Measurements from ENCODE around the gene DOCK10.

The DOCK10 gene

GRCh38 chr2:225009768-225010167 lies 32.5 kb downstream of the DOCK10 start:
- no peak for DNase-seq

DNA sequence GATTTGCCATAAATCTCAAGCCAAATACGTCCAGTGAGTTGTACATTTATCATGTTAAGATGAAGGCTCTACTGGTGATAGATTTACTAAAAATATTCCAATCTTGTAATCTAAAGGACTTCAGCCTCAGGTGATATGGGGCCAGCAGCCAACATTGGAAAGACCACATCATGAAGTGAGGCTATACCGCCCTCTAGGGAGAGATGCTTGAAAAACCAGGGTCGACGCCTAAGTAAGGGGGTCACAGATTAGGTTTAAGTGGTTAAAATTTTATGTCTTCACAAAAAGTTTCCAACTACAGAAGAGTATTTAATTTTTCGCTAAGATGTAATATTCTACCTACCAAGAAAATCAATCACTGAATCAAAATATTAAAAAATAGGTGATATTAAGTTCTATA lies 33.3 kb downstream of the DOCK10 start:
- no peak for DNase-seq

DNA sequence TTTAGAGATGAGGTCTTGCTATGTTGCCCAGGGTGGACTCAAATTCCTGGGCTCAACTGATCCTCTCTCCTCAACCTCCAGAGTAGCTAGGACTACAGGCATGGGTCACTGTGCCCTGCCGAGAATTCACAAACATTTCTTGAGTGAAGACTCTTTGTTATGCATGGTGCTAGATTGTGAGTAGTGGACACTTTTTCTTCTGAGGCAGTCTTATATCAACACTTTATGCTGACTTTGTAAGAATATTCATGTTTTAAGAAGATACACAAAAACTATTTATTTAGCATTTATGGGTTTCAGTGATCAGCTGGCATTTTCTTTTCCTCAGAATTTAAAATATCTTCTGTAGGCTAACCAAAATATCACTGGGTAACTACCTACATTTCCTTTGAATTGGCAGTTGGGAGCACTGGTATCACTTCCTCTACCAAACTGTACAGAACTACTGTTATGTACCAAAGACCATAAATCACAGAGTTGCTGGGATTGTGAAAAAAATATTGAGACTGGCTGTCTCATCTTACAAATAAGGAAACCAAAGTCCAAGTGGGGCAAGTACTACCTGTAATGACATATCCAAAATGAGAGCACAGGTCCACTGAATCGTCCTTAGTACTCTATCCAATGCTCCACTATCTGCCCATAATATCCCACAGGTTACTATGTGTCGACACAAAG lies 34.0 kb downstream of the DOCK10 start:
- no peak for DNase-seq

- DNase-seq, result no peak
These were observed 35.5 kb downstream of the DOCK10 start for GRCh38 chr2:225006730-225007129.

GRCh38 chr2:225004597-225004996 lies 37.7 kb downstream of the DOCK10 start:
- DNase-seq, result no peak

- no peak for DNase-seq
These were observed 39.6 kb downstream of the DOCK10 start for GRCh38 chr2:225002656-225003045.

- no peak for DNase-seq
These were observed 40.1 kb downstream of the DOCK10 start for GRCh38 chr2:225002039-225002655.

- no peak for DNase-seq
These were observed 42.5 kb downstream of the DOCK10 start for GRCh38 chr2:224999754-225000153.

DNA sequence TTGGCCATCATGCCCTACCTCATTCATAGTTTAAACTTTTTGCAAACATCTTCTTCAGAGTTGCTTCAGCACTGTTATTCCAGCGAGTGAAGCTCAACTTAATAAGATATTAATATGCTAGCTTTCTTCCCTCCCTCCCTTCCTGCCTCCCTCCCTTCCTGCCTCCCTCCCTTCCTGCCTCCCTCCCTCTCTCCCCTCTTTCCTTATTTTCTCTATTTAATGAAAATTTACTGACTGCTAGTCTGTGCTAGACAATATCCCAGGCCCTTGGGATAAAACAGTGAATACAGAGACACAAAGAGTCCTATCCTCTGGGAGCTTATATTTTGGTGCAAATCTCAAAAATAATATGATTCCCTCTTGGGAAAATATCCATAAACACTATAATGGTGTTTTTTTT lies 42.9 kb downstream of the DOCK10 start:
- DNase-seq, result no peak

GRCh38 chr2:224997802-224998201 lies 44.5 kb downstream of the DOCK10 start:
- DNase-seq, result no peak

DNA sequence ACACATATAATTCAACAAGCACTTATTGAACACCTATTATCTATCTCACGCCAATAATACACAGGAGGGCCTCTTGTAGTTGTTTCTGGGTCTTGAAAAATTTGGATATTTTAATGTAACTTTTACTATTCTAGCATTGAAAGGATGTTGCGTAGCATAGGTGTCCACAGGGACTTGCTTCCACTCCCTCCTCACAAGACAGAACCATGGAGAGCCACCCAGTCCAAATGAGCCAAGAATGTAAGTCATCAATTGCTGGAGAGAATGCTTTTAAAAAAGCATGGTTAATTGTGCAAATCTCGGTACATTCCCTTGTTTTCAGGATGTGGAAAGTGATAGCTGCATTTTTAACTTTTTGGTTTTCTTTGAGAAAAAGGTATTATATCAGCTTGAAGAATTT lies 46.8 kb downstream of the DOCK10 start:
- no peak for DNase-seq

GRCh38 chr2:224994242-224994823 lies 47.9 kb downstream of the DOCK10 start:
- no peak for DNase-seq

- no peak for DNase-seq
These were observed 51.6 kb downstream of the DOCK10 start for GRCh38 chr2:224990710-224991109.

DNA sequence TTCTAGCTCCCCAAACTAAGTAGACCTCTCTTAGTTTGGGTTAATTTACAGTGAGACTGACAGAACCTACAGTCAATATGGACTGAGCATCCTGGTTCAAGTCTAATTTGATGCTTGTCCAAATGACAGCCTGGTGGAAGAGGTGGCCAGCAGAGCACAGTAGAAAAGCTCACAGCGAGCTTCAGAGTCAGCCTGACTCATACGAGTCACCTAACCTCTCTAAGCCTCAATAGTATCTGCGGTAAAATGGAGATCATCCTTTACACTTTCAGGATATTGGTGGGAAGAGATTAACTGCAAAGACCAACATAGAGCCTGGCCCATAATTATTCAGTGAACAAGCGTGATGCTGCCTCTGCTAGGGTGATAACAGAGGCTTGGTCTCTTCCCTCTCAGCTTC lies 54.5 kb downstream of the DOCK10 start:
- no peak for DNase-seq

DNA sequence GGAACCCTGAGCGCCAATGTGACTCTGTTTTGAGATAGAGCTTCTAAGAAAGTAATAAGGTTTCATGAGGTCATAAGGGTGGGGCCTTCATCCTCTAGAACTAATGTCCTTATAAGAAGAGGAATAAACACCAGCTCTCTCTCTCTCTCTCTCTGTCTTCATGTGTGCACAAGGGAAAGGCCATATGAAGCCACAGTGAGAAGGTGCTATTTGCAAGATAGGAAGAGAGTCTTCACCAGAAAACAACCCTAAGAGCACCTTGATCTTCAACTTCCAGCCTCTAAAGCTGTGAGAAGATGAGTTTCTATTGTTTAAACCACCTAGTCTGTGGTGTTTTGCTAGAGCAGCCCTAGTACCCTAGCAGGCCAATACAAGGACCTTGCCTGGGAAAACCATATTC lies 55.8 kb downstream of the DOCK10 start:
- no peak for DNase-seq

GRCh38 chr2:224984637-224985036 lies 57.6 kb downstream of the DOCK10 start:
- DNase-seq, result no peak

- DNase-seq, result no peak
These were observed 58.3 kb downstream of the DOCK10 start for GRCh38 chr2:224983712-224984554.

GRCh38 chr2:224982910-224983711 lies 59.2 kb downstream of the DOCK10 start:
- no peak for DNase-seq

GRCh38 chr2:224982226-224982625 lies 60.0 kb downstream of the DOCK10 start:
- DNase-seq, result no peak

DNA sequence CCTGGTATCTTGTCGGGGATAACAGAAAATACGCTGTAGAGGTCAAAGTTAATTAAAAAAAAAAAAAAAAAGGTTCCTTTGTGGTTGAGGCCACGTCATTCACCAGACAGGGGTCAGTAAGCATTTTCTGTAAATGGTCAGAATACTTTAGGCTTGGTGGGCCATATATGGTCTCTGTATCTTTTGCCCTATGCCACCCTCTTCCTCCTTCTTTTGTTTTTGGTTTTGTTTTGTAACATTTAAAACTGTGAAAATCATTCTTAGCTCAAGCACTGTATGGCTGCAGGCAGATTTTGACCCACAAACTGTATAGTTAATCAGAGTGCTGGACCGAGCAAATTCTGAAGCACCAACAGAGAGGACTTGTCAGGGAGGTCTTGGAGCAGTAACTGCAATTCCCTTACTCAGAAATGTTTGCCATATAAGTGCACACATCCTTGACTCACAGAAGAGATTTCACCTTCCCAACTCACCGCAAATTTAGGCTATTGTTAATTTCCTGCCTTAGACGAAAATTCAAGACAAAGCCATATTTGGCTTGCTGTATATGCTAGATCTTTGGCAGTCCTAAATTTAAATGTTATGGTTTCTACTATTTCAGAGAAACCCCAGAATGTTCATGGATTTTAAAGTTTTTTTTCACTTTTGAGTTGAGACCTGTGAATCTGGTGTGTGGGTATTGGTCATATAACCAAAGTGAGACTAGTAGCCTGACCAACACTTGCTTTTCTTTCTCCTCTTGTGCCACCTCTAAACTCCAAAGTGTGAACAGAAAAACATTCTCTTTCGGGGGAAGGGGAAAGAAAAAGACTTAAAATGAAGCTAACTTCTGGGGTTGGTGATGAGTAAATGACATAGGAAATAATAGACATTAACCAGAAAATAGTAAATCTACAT lies 65.4 kb downstream of the DOCK10 start:
- DNase-seq, result no peak

- DNase-seq, result no peak
These were observed 66.5 kb downstream of the DOCK10 start for GRCh38 chr2:224975761-224976160.
